IMR-90 (cell line): Measurements from ENCODE around the gene PLSCR3. TPM values are rescaled to one million over a fixed set of nuclear protein-coding genes. Genes with fewer than 3 reads are reported as not detected.

Experiments
- ATAC-seq: fragments of 200-7000 bp; cut with Tn5 transposase; 2 replicates; pipeline ENCODE4 v1.9.1; 2020; ENCODE audit warnings: low read depth, mild to moderate bottlenecking, moderate library complexity
- BruUV-seq: library from RNA; stranded (reverse); fragments of 400-500 nt; replicated peaks from 2 replicates; lab custom pipeline; 2021; lab: Mats Ljungman, UMichigan
- CTCF ChIA-PET: fragments of 300-600 bp; formaldehyde crosslinking; extraction: SDS; loops from one replicate; lab custom pipeline; 2021; ENCODE audit warnings: antibody characterized with exemption; lab: Yijun Ruan, JAX
- POLR2A ChIA-PET: fragments of 300-600 bp; sonication (Branson Sonifier 250); formaldehyde crosslinking; loops from one replicate; lab custom pipeline; 2022; ENCODE audit warnings: antibody characterized with exemption; ENCODE audit not compliant: unreplicated experiment; lab: Charles Lee
- DNase-seq: peaks from one replicate; pipeline ENCODE4 v3.0.0; 2013
- H2AFZ ChIP-seq: replicated peaks from 2 replicates; pipeline ENCODE3; 2013; ENCODE audit warnings: low read length, mild to moderate bottlenecking; ENCODE audit not compliant: poor library complexity
- H2AK5ac ChIP-seq: 2 replicates; pipeline ENCODE4 v1.6.1; 2013; ENCODE audit warnings: low read depth, low read length, inconsistent platforms
- H2AK9ac ChIP-seq: replicated peaks from 2 replicates; pipeline ENCODE3; 2013; ENCODE audit warnings: mild to moderate bottlenecking, low read depth, low read length, moderate library complexity; ENCODE audit not compliant: poor library complexity
- H2BK120ac ChIP-seq: 2 replicates; pipeline ENCODE4 v1.6.1; 2013; ENCODE audit warnings: low read depth, low read length, inconsistent platforms
- H2BK15ac ChIP-seq: 3 replicates; pipeline ENCODE4 v1.6.1; 2013; ENCODE audit warnings: low read depth, low read length, inconsistent platforms
- H2BK20ac ChIP-seq: 2 replicates; pipeline ENCODE4 v1.6.1; 2013; ENCODE audit warnings: low read depth, mild to moderate bottlenecking, inconsistent platforms, low read length, moderate library complexity
- H2BK5ac ChIP-seq: 2 replicates; pipeline ENCODE4 v1.6.1; 2013; ENCODE audit warnings: mild to moderate bottlenecking, low read depth, low read length, inconsistent platforms; ENCODE audit not compliant: poor library complexity, severe bottlenecking
- H3K14ac ChIP-seq: replicated peaks from 2 replicates; pipeline ENCODE4 v1.6.1; 2013; ENCODE audit warnings: low read depth, low read length, inconsistent platforms
- H3K18ac ChIP-seq: 2 replicates; pipeline ENCODE4 v1.6.1; 2013; ENCODE audit warnings: low read depth, low read length, control low read depth
- H3K23ac ChIP-seq: 2 replicates; pipeline ENCODE4 v1.6.1; 2013; ENCODE audit warnings: low read depth, low read length, inconsistent platforms
- H3K27ac ChIP-seq: 2 replicates; pipeline ENCODE4 v1.5.1; 2013; ENCODE audit warnings: mild to moderate bottlenecking, control low read depth, low read length; ENCODE audit not compliant: insufficient read depth
- H3K27me3 ChIP-seq: 2 replicates; pipeline ENCODE4 v1.6.1; 2013; ENCODE audit warnings: low read length; ENCODE audit not compliant: control insufficient read depth, insufficient read depth
- H3K36me3 ChIP-seq: 2 replicates; pipeline ENCODE4 v1.6.1; 2013; ENCODE audit warnings: low read length, mixed read lengths; ENCODE audit not compliant: control insufficient read depth, insufficient read depth
- H3K4ac ChIP-seq: 2 replicates; pipeline ENCODE4 v1.6.1; 2013; ENCODE audit warnings: low read depth, low read length, inconsistent platforms
- H3K4me1 ChIP-seq: 2 replicates; pipeline ENCODE4 v1.6.1; 2013; ENCODE audit warnings: low read length, mixed read lengths; ENCODE audit not compliant: control insufficient read depth, insufficient read depth
- H3K4me2 ChIP-seq: 2 replicates; pipeline ENCODE4 v1.6.1; 2013; ENCODE audit warnings: low read depth, mild to moderate bottlenecking, control low read depth, low read length, moderate library complexity
- H3K4me3 ChIP-seq: 2 replicates; pipeline ENCODE4 v1.5.1; 2013; ENCODE audit warnings: low read depth, mild to moderate bottlenecking, control low read depth, low read length, moderate library complexity; ENCODE audit not compliant: insufficient read depth
- H3K56ac ChIP-seq: 2 replicates; pipeline ENCODE4 v1.6.1; 2013; ENCODE audit warnings: low read length, inconsistent platforms; ENCODE audit not compliant: insufficient read depth; ENCODE audit errors: extremely low read depth
- H3K79me1 ChIP-seq, 2 experiments: 2 replicates each; pipeline ENCODE4 v1.6.1; 2013; ENCODE audit warnings: low read length in 2 of 2, inconsistent platforms in 1 of 2, low read depth in 1 of 2
- H3K9ac ChIP-seq: 2 replicates; pipeline ENCODE4 v1.6.1; 2013; ENCODE audit warnings: low read depth, low read length, control low read depth
- H3K9me1 ChIP-seq: 2 replicates; pipeline ENCODE4 v1.6.1; 2013; ENCODE audit warnings: low read length, inconsistent platforms; ENCODE audit not compliant: insufficient read depth
- H3K9me3 ChIP-seq: 2 replicates; pipeline ENCODE4 v1.6.1; 2013; ENCODE audit warnings: low read length; ENCODE audit not compliant: control insufficient read depth, insufficient read depth
- H4K20me1 ChIP-seq: 2 replicates; pipeline ENCODE4 v1.6.1; 2013; ENCODE audit warnings: low read length, inconsistent platforms; ENCODE audit not compliant: insufficient read depth
- H4K5ac ChIP-seq: 2 replicates; pipeline ENCODE4 v1.6.1; 2013; ENCODE audit warnings: mild to moderate bottlenecking, low read depth, low read length, control low read depth
- H4K8ac ChIP-seq, 2 experiments: 2 replicates each; pipeline ENCODE4 v1.6.1; 2013; ENCODE audit warnings: low read depth in 2 of 2, low read length in 2 of 2, control low read depth in 1 of 2, inconsistent platforms in 1 of 2
- H4K91ac ChIP-seq: 2 replicates; pipeline ENCODE4 v1.6.1; 2013; ENCODE audit warnings: low read depth, low read length, inconsistent platforms; ENCODE audit not compliant: insufficient read depth
- BHLHE40 ChIP-seq: fragments of 150-350 bp; IDR thresholded peaks from 2 replicates; pipeline ENCODE4 v1.6.1; 2016; ENCODE audit warnings: mild to moderate bottlenecking, low read depth, low read length
- CEBPB ChIP-seq: IDR thresholded peaks from 2 replicates; pipeline ENCODE4 v1.6.1; 2012; ENCODE audit warnings: low read depth, low read length, improper control_type of control experiment
- CHD1 ChIP-seq: IDR thresholded peaks from 2 replicates; pipeline ENCODE4 v1.6.1; 2012; ENCODE audit warnings: low read depth, low read length, improper control_type of control experiment
- ELK1 ChIP-seq: fragments of 150-350 bp; IDR thresholded peaks from 2 replicates; pipeline ENCODE4 v1.6.1; 2016; ENCODE audit warnings: low read depth, mild to moderate bottlenecking, low read length, moderate library complexity, borderline replicate concordance
- MAFK ChIP-seq: IDR thresholded peaks from 2 replicates; pipeline ENCODE4 v1.6.1; 2012; ENCODE audit warnings: low read depth, low read length, improper control_type of control experiment
- MAZ ChIP-seq: IDR thresholded peaks from 2 replicates; pipeline ENCODE4 v1.6.1; 2012; ENCODE audit warnings: low read depth, mild to moderate bottlenecking, low read length, improper control_type of control experiment, moderate library complexity, borderline replicate concordance
- MXI1 ChIP-seq: IDR thresholded peaks from 2 replicates; pipeline ENCODE4 v1.6.1; 2012; ENCODE audit warnings: low read depth, mild to moderate bottlenecking, low read length, moderate library complexity, borderline replicate concordance
- NFE2L2 ChIP-seq: fragments of 150-350 bp; IDR thresholded peaks from 2 replicates; pipeline ENCODE4 v1.6.1; 2016; ENCODE audit warnings: low read depth, mild to moderate bottlenecking, low read length
- POLR2A ChIP-seq: IDR thresholded peaks from 2 replicates; pipeline ENCODE4 v1.6.1; 2012; ENCODE audit warnings: mild to moderate bottlenecking, low read depth, low read length
- RAD21 ChIP-seq: IDR thresholded peaks from 2 replicates; pipeline ENCODE4 v1.6.1; 2012; ENCODE audit warnings: low read length, improper control_type of control experiment
- RCOR1 ChIP-seq: IDR thresholded peaks from 2 replicates; pipeline ENCODE4 v1.6.1; 2012; ENCODE audit warnings: mild to moderate bottlenecking, low read length, improper control_type of control experiment; ENCODE audit not compliant: insufficient replicate concordance
- RFX5 ChIP-seq: IDR thresholded peaks from 2 replicates; pipeline ENCODE4 v1.8.0; 2012; ENCODE audit warnings: low read depth, mild to moderate bottlenecking, low read length, moderate library complexity
- SMC3 ChIP-seq: fragments of 150-350 bp; IDR thresholded peaks from 2 replicates; pipeline ENCODE4 v1.6.1; 2016; ENCODE audit warnings: low read depth, mild to moderate bottlenecking, antibody characterized with exemption, low read length, moderate library complexity
- USF2 ChIP-seq: fragments of 150-350 bp; IDR thresholded peaks from 2 replicates; pipeline ENCODE4 v1.6.1; 2017; ENCODE audit warnings: mild to moderate bottlenecking, antibody characterized with exemption, low read length, low read depth
- WGBS, 2 experiments: methylation state at CpG; one replicate each; pipeline versions ENCODE4 v1.1.5 to v1.1.7; 2013; ENCODE audit warnings: missing lambda C conversion rate in 2 of 2; ENCODE audit not compliant: insufficient read length in 1 of 2; ENCODE audit errors: extremely low coverage in 2 of 2; 5-methylcytosine and 5-hydroxymethylcytosine counted together
- dilution Hi-C: fragments of 300-500 bp; cut with HindIII; formaldehyde crosslinking; loops from one replicate; pipeline ENCODE4 v1.14.3; 2018; ENCODE audit warnings: low sequenced_read_pairs; ENCODE audit not compliant: unreplicated experiment
- in situ Hi-C: fragments of 300-500 bp; cut with MboI; formaldehyde crosslinking; loops from 3 replicates; pipeline ENCODE4 v1.14.3; 2019; ENCODE audit warnings: low sequenced_read_pairs, inconsistent platforms, mixed read lengths
- intact Hi-C: fragments of 100-400 bp; cut with micrococcal nuclease; formaldehyde crosslinking; loops from 2 replicates; pipeline ENCODE4 v1.10.0; 2022
- polyA plus RNA-seq, 3 experiments: library from polyadenylated mRNA; depleted of rRNA; stranded (reverse); fragments of >200 nt; gene quantifications; 2 replicates each; pipeline ENCODE4 v1.2.3, GENCODE V29; 2012; ENCODE audit warnings: low replicate concordance in 1 of 3
- total RNA-seq: library from RNA; depleted of rRNA; stranded (reverse); fragments of >200 nt; gene quantifications from 2 replicates; pipeline ENCODE4 v1.2.3, GENCODE V29; 2012

Gene PLSCR3
- total and polyA plus RNA-seq, 2 of the 4 experiments (the other 2 are of a cell fraction): 6.1 to 116 TPM

- Histone ChIP-seq H4K91ac (no peak overlapping the region), H2BK15ac (no peak overlapping the region), H3K9ac (no peak overlapping the region), H2BK120ac (no peak overlapping the region), H3K14ac (no peak overlapping the region), H3K9me1 (0 out of 2 replicates have a peak, but pooled peaks cover 8% of the 10 kb centered on the region), H3K27me3 (peaks cover 50% of the 10 kb centered on the region), H4K8ac (no peak overlapping the region), H3K9me3 (no peaks in the 10 kb centered on the region), H3K27ac (no peak overlapping the region), H4K5ac (no peak overlapping the region), H3K18ac (no peak overlapping the region), H2BK5ac (no peak overlapping the region), H3K4me2 (no peak overlapping the region), H3K36me3 (no peaks in the 10 kb centered on the region), H2BK20ac (no peak overlapping the region), H3K56ac (no peak overlapping the region), H3K4ac (no peak overlapping the region), H4K20me1 (0 out of 2 replicates have a peak, but pooled peaks cover 3% of the 10 kb centered on the region), H2AFZ (no peak overlapping the region), H3K79me1 (no peaks in the 10 kb centered on the region), H3K23ac (no peak overlapping the region), H3K4me1 (peaks cover 22% of the 10 kb centered on the region), H2AK5ac (no peak overlapping the region), H2AK9ac (no peak overlapping the region), H3K4me3 (no peak overlapping the region)
- BruUV-seq: no TSS peak
- ChIA-PET POLR2A (no interaction called here), CTCF (no interaction called here)
- DNase-seq (no peak), ATAC-seq (no peak)
- WGBS, 2 experiments: no CpG with 5 or more reads among the region's 2 CpGs
- intact Hi-C loops (no loop called here), dilution Hi-C loops (no loop called here), in situ Hi-C loops (no loop called here)
- TF ChIP-seq MAZ (no peak), RCOR1 (no peak), RAD21 (no peak), SMC3 (no peak), ELK1 (no peak), CHD1 (no peak), USF2 (no peak), MAFK (no peak), MXI1 (no peak), RFX5 (no peak), BHLHE40 (no peak), NFE2L2 (no peak), CEBPB (no peak), POLR2A (no peak)
These were observed 47.8 kb upstream of the PLSCR3 start for GRCh38 chr17:7442142-7442541.
